Endothelial cell of umbilical vein (primary cell): ENCODE measurements around the gene NR3C2. TPM values are rescaled to one million over a fixed set of nuclear protein-coding genes. Genes with fewer than 3 reads are reported as not detected.

Experiments
- BruUV-seq: library from RNA; stranded (reverse); fragments of 400-500 nt; replicated peaks from 2 replicates; lab custom pipeline; 2021; lab: Mats Ljungman, UMichigan
- CTCF ChIA-PET: fragments of 300-600, 350-600 bp; sonication (Branson Sonifier 250); formaldehyde crosslinking; loops from one replicate; lab custom pipeline; 2021; ENCODE audit warnings: antibody characterized with exemption, inconsistent platforms; lab: Charles Lee
- POLR2A ChIA-PET: fragments of 300-600, 350-600 bp; sonication (Branson Sonifier 250); formaldehyde crosslinking; loops from one replicate; lab custom pipeline; 2021; ENCODE audit warnings: antibody characterized with exemption, inconsistent platforms; lab: Charles Lee
- DNase-seq: peaks from one replicate; pipeline ENCODE4 v3.0.0-alpha.2; 2011; ENCODE audit warnings: low read depth, low spot score
- FAIRE-seq: peaks from 2 replicates; lab custom pipeline; 2011; peaks lifted over from hg19 to GRCh38; lab: Jason Lieb, UNC
- H2AFZ ChIP-seq: 2 replicates; pipeline ENCODE4 v1.6.0; 2012; ENCODE audit warnings: low read depth, low read length, control low read depth, inconsistent platforms
- H3K27ac ChIP-seq: 2 replicates; pipeline ENCODE4 v1.5.1; 2011; ENCODE audit warnings: low read depth, mild to moderate bottlenecking, control low read depth, low read length, moderate library complexity; ENCODE audit not compliant: insufficient read depth
- H3K27me3 ChIP-seq, 2 experiments: 2 replicates each; pipeline versions ENCODE4 v1.6.0 to v1.6.1; 2011; ENCODE audit warnings: low read length in 2 of 2, mixed read lengths in 1 of 2; ENCODE audit not compliant: control insufficient read depth in 2 of 2, insufficient read depth in 2 of 2
- H3K36me3 ChIP-seq, 2 experiments: 2 replicates in 1 of 2; 3 replicates in 1 of 2; pipeline ENCODE4 v1.5.1; 2011; ENCODE audit warnings: low read length in 2 of 2, mild to moderate bottlenecking in 1 of 2, moderate library complexity in 1 of 2; ENCODE audit not compliant: control insufficient read depth in 2 of 2, insufficient read depth in 2 of 2; ENCODE audit errors: extremely low read depth in 1 of 2
- H3K4me1 ChIP-seq: 3 replicates; pipeline ENCODE4 v1.5.1; 2011; ENCODE audit warnings: mild to moderate bottlenecking, low read length; ENCODE audit not compliant: control insufficient read depth, insufficient read depth; ENCODE audit errors: extremely low read depth
- H3K4me2 ChIP-seq: 2 replicates; pipeline ENCODE4 v1.6.1; 2011; ENCODE audit warnings: low read length, control low read depth, mixed read lengths; ENCODE audit not compliant: insufficient read depth
- H3K4me3 ChIP-seq, 3 experiments: fragments of 200-600 bp in 1 of 3; sonication (generic), shearing (Covaris generic) in 1 of 3; replicated peaks in 1 of 3; 2 replicates each; pipeline ENCODE4 v1.5.1; 2011 to 2016; ENCODE audit warnings: control low read depth in 3 of 3, low read length in 3 of 3, mild to moderate bottlenecking in 2 of 3, inconsistent platforms in 1 of 3, low read depth in 1 of 3, moderate library complexity in 1 of 3; ENCODE audit not compliant: insufficient read depth in 1 of 3
- H3K79me2 ChIP-seq: 2 replicates; pipeline ENCODE4 v1.6.0; 2012; ENCODE audit warnings: low read length, inconsistent platforms; ENCODE audit not compliant: control insufficient read depth, insufficient read depth
- H3K9ac ChIP-seq: replicated peaks from 2 replicates; pipeline ENCODE3; 2011; ENCODE audit warnings: low read length, control low read depth; ENCODE audit not compliant: insufficient read depth; ENCODE audit errors: extremely low read depth
- H3K9me1 ChIP-seq: replicated peaks from 3 replicates; pipeline ENCODE4 v1.6.0; 2011; ENCODE audit warnings: mild to moderate bottlenecking, low read length; ENCODE audit not compliant: control insufficient read depth, insufficient read depth; ENCODE audit errors: extremely low read depth
- H3K9me3 ChIP-seq: replicated peaks from 2 replicates; pipeline ENCODE4 v1.5.1; 2012; ENCODE audit warnings: low read length, inconsistent platforms; ENCODE audit not compliant: control insufficient read depth, insufficient read depth
- H4K20me1 ChIP-seq: replicated peaks from 2 replicates; pipeline ENCODE3; 2011; ENCODE audit warnings: mild to moderate bottlenecking, low read length; ENCODE audit not compliant: control insufficient read depth, insufficient read depth; ENCODE audit errors: extremely low read depth
- CTCF ChIP-seq, 2 donors: IDR thresholded peaks; 1 replicate in 1 of 2; 2 replicates in 1 of 2; pipeline ENCODE4 v1.5.1; 2011; ENCODE audit warnings: low read length in 2 of 2, mild to moderate bottlenecking in 2 of 2, moderate library complexity in 2 of 2, control low read depth in 1 of 2, inconsistent platforms in 1 of 2, low read depth in 1 of 2; ENCODE audit not compliant: insufficient read depth in 1 of 2; ENCODE audit errors: extremely low read depth in 1 of 2
- EZH2 ChIP-seq: IDR thresholded peaks from 2 replicates; pipeline ENCODE4 v1.6.1; 2012; ENCODE audit warnings: borderline replicate concordance, low read depth, mild to moderate bottlenecking, moderate library complexity, low read length, inconsistent platforms; ENCODE audit not compliant: severe bottlenecking
- FOS ChIP-seq: IDR thresholded peaks from 2 replicates; pipeline ENCODE4 v1.6.1; 2011; ENCODE audit warnings: mild to moderate bottlenecking, low read length, moderate library complexity, borderline replicate concordance; ENCODE audit not compliant: insufficient read depth
- GATA2 ChIP-seq: IDR thresholded peaks from 2 replicates; pipeline ENCODE4 v1.7.0; 2011; ENCODE audit warnings: low read depth, mild to moderate bottlenecking, moderate library complexity, mixed read lengths, low read length; ENCODE audit not compliant: insufficient read length, insufficient read depth
- JUN ChIP-seq: IDR thresholded peaks from 2 replicates; pipeline ENCODE4 v1.6.1; 2011; ENCODE audit warnings: borderline replicate concordance, low read depth; ENCODE audit not compliant: insufficient read length, insufficient read depth
- MYC ChIP-seq: IDR thresholded peaks from one replicate; pipeline ENCODE4 v1.6.1; 2011; ENCODE audit warnings: mild to moderate bottlenecking, low read depth, low read length
- POLR2A ChIP-seq: IDR thresholded peaks from 2 replicates; pipeline ENCODE4 v1.6.1; 2012; ENCODE audit warnings: low read depth, mild to moderate bottlenecking, control low read depth, low read length
- POLR2AphosphoS5 ChIP-seq: IDR thresholded peaks from 2 replicates; pipeline ENCODE4 v1.6.1; 2012; ENCODE audit warnings: low read depth, mild to moderate bottlenecking, control low read depth, low read length, moderate library complexity; ENCODE audit not compliant: insufficient read depth
- dilution Hi-C: fragments of 300-500 bp; cut with MboI; formaldehyde crosslinking; loops from one replicate; pipeline ENCODE4 v1.15.0; 2019; ENCODE audit warnings: low sequenced_read_pairs; ENCODE audit not compliant: extremely low pct_ligation_motif_present
- intact Hi-C: fragments of 100-400 bp; cut with micrococcal nuclease; formaldehyde crosslinking; loops from one replicate; pipeline ENCODE4 v1.10.0; 2022
- polyA plus RNA-seq, 4 experiments: library from polyadenylated mRNA; depleted of rRNA in 3 of 4; stranded (reverse) in 3 of 4; unstranded in 1 of 4; fragments of >200 nt; gene quantifications; 2 replicates each; pipeline versions ENCODE4 v1.2.1 to v1.2.3, GENCODE V29; 2011 to 2012; ENCODE audit warnings: missing spikeins in 1 of 4
- total RNA-seq: library from RNA; stranded (reverse); gene quantifications from 2 replicates; pipeline ENCODE4 v1.2.3, GENCODE V29; 2021
- TF ChIP-seq, protein P1 (sequence below): IDR thresholded peaks from 2 replicates; pipeline ENCODE4 v1.6.1; 2011; ENCODE audit not compliant: insufficient read depth, insufficient read length

NR3C2 gene
- total and polyA plus RNA-seq, 2 donors (not counting 3 experiments of a cell fraction or from before 2014, with no cell fraction given) = 4.8 to 16.4 TPM

DNA sequence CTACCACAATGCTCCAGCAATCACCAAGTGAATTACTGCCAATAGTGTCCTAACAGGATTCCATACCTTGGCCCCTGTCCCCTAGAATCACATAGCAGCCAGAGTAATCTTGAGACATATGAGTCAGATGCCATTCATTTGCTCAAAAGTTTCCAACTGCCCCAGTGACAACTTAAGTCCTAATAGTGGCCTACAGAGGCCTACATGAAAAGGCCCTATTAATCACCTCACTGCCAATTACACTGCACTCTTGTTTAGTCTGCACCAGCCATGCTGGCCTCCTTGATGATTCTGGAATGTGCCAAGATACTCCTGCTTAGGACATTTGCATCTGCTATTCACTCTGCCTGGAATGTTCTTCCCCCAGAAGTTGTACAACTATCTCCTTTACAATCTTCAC is 130.7 kb downstream of the NR3C2 start:
- intact Hi-C loops (no loop called here), dilution Hi-C loops (no loop called here)
- BruUV-seq = no TSS peak
- no peak overlapping the region for H3K27ac ChIP-seq
- no peak overlapping the region for H3K4me3 ChIP-seq
- H3K9ac ChIP-seq = no peak overlapping the region
- no peaks in the 10 kb centered on the region for H3K27me3 ChIP-seq
- no peaks in the 10 kb centered on the region for H3K9me3 ChIP-seq
- H3K4me1 ChIP-seq = no peaks in the 10 kb centered on the region
- H3K36me3 ChIP-seq = no peaks in the 10 kb centered on the region
- no peaks in the 10 kb centered on the region for H4K20me1 ChIP-seq
- TF ChIP-seq MYC (no peak), GATA2 (no peak), JUN (no peak)
- DNase-seq = no peak
- no peaks in the 10 kb centered on the region for H3K79me2 ChIP-seq
- no peak for FAIRE-seq
- no peak overlapping the region for H2AFZ ChIP-seq
- H3K9me1 ChIP-seq = no peaks in the 10 kb centered on the region
- ChIA-PET POLR2A (no interaction called here), CTCF (interaction anchor here (1.0 to 1.4 kb wide), 3 partner anchors 15 to 720 kb away, joined by 3 read pairs; no protein-coding TSS in a partner anchor)
- no peak overlapping the region for H3K4me2 ChIP-seq

GRCh38 chr4:148310756-148311155 is 131.5 kb downstream of the NR3C2 start:
- Histone ChIP-seq H2AFZ (no peak overlapping the region), H3K9me1 (no peaks in the 10 kb centered on the region), H3K27me3 (no peaks in the 10 kb centered on the region), H3K9me3 (no peaks in the 10 kb centered on the region), H3K27ac (no peak overlapping the region), H3K36me3 (no peaks in the 10 kb centered on the region), H3K79me2 (no peaks in the 10 kb centered on the region), H3K4me3 (no peak overlapping the region), H3K4me1 (no peaks in the 10 kb centered on the region), H3K4me2 (no peak overlapping the region), H3K9ac (no peak overlapping the region), H4K20me1 (no peaks in the 10 kb centered on the region)
- TF ChIP-seq POLR2A (no peak), POLR2AphosphoS5 (no peak), CTCF (IDR thresholded peaks at IDR 0.05; ENCODE audit: extremely low read depth in 1 of 2, insufficient read depth in 1 of 2, low read depth in 1 of 2, low read length in 2 of 2) (no peak), FOS (no peak), EZH2 (no peak), MYC (no peak), JUN (no peak), GATA2 (no peak)
- TF ChIP-seq, protein P1, sequence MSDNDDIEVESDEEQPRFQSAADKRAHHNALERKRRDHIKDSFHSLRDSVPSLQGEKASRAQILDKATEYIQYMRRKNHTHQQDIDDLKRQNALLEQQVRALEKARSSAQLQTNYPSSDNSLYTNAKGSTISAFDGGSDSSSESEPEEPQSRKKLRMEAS = no peak
- POLR2A ChIA-PET = no interaction called here
- dilution Hi-C loops (no loop called here), intact Hi-C loops (no loop called here)
- FAIRE-seq (no peak), DNase-seq (no peak)
- CTCF ChIA-PET = interaction anchor here (1.4 kb wide), 1 partner anchor 30 kb away, joined by 3 read pairs; no protein-coding TSS in a partner anchor
- no TSS peak for BruUV-seq
